IMR-90 (cell line): Measurements from ENCODE around the gene CPA5. TPM values are rescaled to one million over a fixed set of nuclear protein-coding genes. Genes with fewer than 3 reads are reported as not detected.

Source experiments
- ATAC-seq: fragments of 200-7000 bp; cut with Tn5 transposase; 2 replicates; pipeline ENCODE4 v1.9.1; 2020; ENCODE audit warnings: low read depth, mild to moderate bottlenecking, moderate library complexity
- BruUV-seq: library from RNA; stranded (reverse); fragments of 400-500 nt; replicated peaks from 2 replicates; lab custom pipeline; 2021; lab: Mats Ljungman, UMichigan
- CTCF ChIA-PET: fragments of 300-600 bp; formaldehyde crosslinking; extraction: SDS; loops from one replicate; lab custom pipeline; 2021; ENCODE audit warnings: antibody characterized with exemption; lab: Yijun Ruan, JAX
- POLR2A ChIA-PET: fragments of 300-600 bp; sonication (Branson Sonifier 250); formaldehyde crosslinking; loops from one replicate; lab custom pipeline; 2022; ENCODE audit warnings: antibody characterized with exemption; ENCODE audit not compliant: unreplicated experiment; lab: Charles Lee
- DNase-seq: peaks from one replicate; pipeline ENCODE4 v3.0.0; 2013
- H2AFZ ChIP-seq: replicated peaks from 2 replicates; pipeline ENCODE3; 2013; ENCODE audit warnings: low read length, mild to moderate bottlenecking; ENCODE audit not compliant: poor library complexity
- H2AK5ac ChIP-seq: 2 replicates; pipeline ENCODE4 v1.6.1; 2013; ENCODE audit warnings: low read depth, low read length, inconsistent platforms
- H2AK9ac ChIP-seq: replicated peaks from 2 replicates; pipeline ENCODE3; 2013; ENCODE audit warnings: mild to moderate bottlenecking, low read depth, low read length, moderate library complexity; ENCODE audit not compliant: poor library complexity
- H2BK120ac ChIP-seq: 2 replicates; pipeline ENCODE4 v1.6.1; 2013; ENCODE audit warnings: low read depth, low read length, inconsistent platforms
- H2BK15ac ChIP-seq: 3 replicates; pipeline ENCODE4 v1.6.1; 2013; ENCODE audit warnings: low read depth, low read length, inconsistent platforms
- H2BK20ac ChIP-seq: 2 replicates; pipeline ENCODE4 v1.6.1; 2013; ENCODE audit warnings: low read depth, mild to moderate bottlenecking, inconsistent platforms, low read length, moderate library complexity
- H2BK5ac ChIP-seq: 2 replicates; pipeline ENCODE4 v1.6.1; 2013; ENCODE audit warnings: mild to moderate bottlenecking, low read depth, low read length, inconsistent platforms; ENCODE audit not compliant: poor library complexity, severe bottlenecking
- H3K14ac ChIP-seq: replicated peaks from 2 replicates; pipeline ENCODE4 v1.6.1; 2013; ENCODE audit warnings: low read depth, low read length, inconsistent platforms
- H3K18ac ChIP-seq: 2 replicates; pipeline ENCODE4 v1.6.1; 2013; ENCODE audit warnings: low read depth, low read length, control low read depth
- H3K23ac ChIP-seq: 2 replicates; pipeline ENCODE4 v1.6.1; 2013; ENCODE audit warnings: low read depth, low read length, inconsistent platforms
- H3K27ac ChIP-seq: 2 replicates; pipeline ENCODE4 v1.5.1; 2013; ENCODE audit warnings: mild to moderate bottlenecking, control low read depth, low read length; ENCODE audit not compliant: insufficient read depth
- H3K27me3 ChIP-seq: 2 replicates; pipeline ENCODE4 v1.6.1; 2013; ENCODE audit warnings: low read length; ENCODE audit not compliant: control insufficient read depth, insufficient read depth
- H3K36me3 ChIP-seq: 2 replicates; pipeline ENCODE4 v1.6.1; 2013; ENCODE audit warnings: low read length, mixed read lengths; ENCODE audit not compliant: control insufficient read depth, insufficient read depth
- H3K4ac ChIP-seq: 2 replicates; pipeline ENCODE4 v1.6.1; 2013; ENCODE audit warnings: low read depth, low read length, inconsistent platforms
- H3K4me1 ChIP-seq: 2 replicates; pipeline ENCODE4 v1.6.1; 2013; ENCODE audit warnings: low read length, mixed read lengths; ENCODE audit not compliant: control insufficient read depth, insufficient read depth
- H3K4me2 ChIP-seq: 2 replicates; pipeline ENCODE4 v1.6.1; 2013; ENCODE audit warnings: low read depth, mild to moderate bottlenecking, control low read depth, low read length, moderate library complexity
- H3K4me3 ChIP-seq: 2 replicates; pipeline ENCODE4 v1.5.1; 2013; ENCODE audit warnings: low read depth, mild to moderate bottlenecking, control low read depth, low read length, moderate library complexity; ENCODE audit not compliant: insufficient read depth
- H3K56ac ChIP-seq: 2 replicates; pipeline ENCODE4 v1.6.1; 2013; ENCODE audit warnings: low read length, inconsistent platforms; ENCODE audit not compliant: insufficient read depth; ENCODE audit errors: extremely low read depth
- H3K79me1 ChIP-seq, 2 experiments: 2 replicates each; pipeline ENCODE4 v1.6.1; 2013; ENCODE audit warnings: low read length in 2 of 2, inconsistent platforms in 1 of 2, low read depth in 1 of 2
- H3K9ac ChIP-seq: 2 replicates; pipeline ENCODE4 v1.6.1; 2013; ENCODE audit warnings: low read depth, low read length, control low read depth
- H3K9me1 ChIP-seq: 2 replicates; pipeline ENCODE4 v1.6.1; 2013; ENCODE audit warnings: low read length, inconsistent platforms; ENCODE audit not compliant: insufficient read depth
- H3K9me3 ChIP-seq: 2 replicates; pipeline ENCODE4 v1.6.1; 2013; ENCODE audit warnings: low read length; ENCODE audit not compliant: control insufficient read depth, insufficient read depth
- H4K20me1 ChIP-seq: 2 replicates; pipeline ENCODE4 v1.6.1; 2013; ENCODE audit warnings: low read length, inconsistent platforms; ENCODE audit not compliant: insufficient read depth
- H4K5ac ChIP-seq: 2 replicates; pipeline ENCODE4 v1.6.1; 2013; ENCODE audit warnings: mild to moderate bottlenecking, low read depth, low read length, control low read depth
- H4K8ac ChIP-seq, 2 experiments: 2 replicates each; pipeline ENCODE4 v1.6.1; 2013; ENCODE audit warnings: low read depth in 2 of 2, low read length in 2 of 2, control low read depth in 1 of 2, inconsistent platforms in 1 of 2
- H4K91ac ChIP-seq: 2 replicates; pipeline ENCODE4 v1.6.1; 2013; ENCODE audit warnings: low read depth, low read length, inconsistent platforms; ENCODE audit not compliant: insufficient read depth
- CEBPB ChIP-seq: IDR thresholded peaks from 2 replicates; pipeline ENCODE4 v1.6.1; 2012; ENCODE audit warnings: low read depth, low read length, improper control_type of control experiment
- CHD1 ChIP-seq: IDR thresholded peaks from 2 replicates; pipeline ENCODE4 v1.6.1; 2012; ENCODE audit warnings: low read depth, low read length, improper control_type of control experiment
- FOS ChIP-seq: fragments of 150-350 bp; IDR thresholded peaks from 2 replicates; pipeline ENCODE4 v1.6.1; 2016; ENCODE audit warnings: low read depth, low read length
- MAFK ChIP-seq: IDR thresholded peaks from 2 replicates; pipeline ENCODE4 v1.6.1; 2012; ENCODE audit warnings: low read depth, low read length, improper control_type of control experiment
- MAZ ChIP-seq: IDR thresholded peaks from 2 replicates; pipeline ENCODE4 v1.6.1; 2012; ENCODE audit warnings: low read depth, mild to moderate bottlenecking, low read length, improper control_type of control experiment, moderate library complexity, borderline replicate concordance
- MXI1 ChIP-seq: IDR thresholded peaks from 2 replicates; pipeline ENCODE4 v1.6.1; 2012; ENCODE audit warnings: low read depth, mild to moderate bottlenecking, low read length, moderate library complexity, borderline replicate concordance
- POLR2A ChIP-seq: IDR thresholded peaks from 2 replicates; pipeline ENCODE4 v1.6.1; 2012; ENCODE audit warnings: mild to moderate bottlenecking, low read depth, low read length
- RCOR1 ChIP-seq: IDR thresholded peaks from 2 replicates; pipeline ENCODE4 v1.6.1; 2012; ENCODE audit warnings: mild to moderate bottlenecking, low read length, improper control_type of control experiment; ENCODE audit not compliant: insufficient replicate concordance
- RFX5 ChIP-seq: IDR thresholded peaks from 2 replicates; pipeline ENCODE4 v1.8.0; 2012; ENCODE audit warnings: low read depth, mild to moderate bottlenecking, low read length, moderate library complexity
- SMC3 ChIP-seq: fragments of 150-350 bp; IDR thresholded peaks from 2 replicates; pipeline ENCODE4 v1.6.1; 2016; ENCODE audit warnings: low read depth, mild to moderate bottlenecking, antibody characterized with exemption, low read length, moderate library complexity
- WGBS, 2 experiments: methylation state at CpG; one replicate each; pipeline versions ENCODE4 v1.1.5 to v1.1.7; 2013; ENCODE audit warnings: missing lambda C conversion rate in 2 of 2; ENCODE audit not compliant: insufficient read length in 1 of 2; ENCODE audit errors: extremely low coverage in 2 of 2; 5-methylcytosine and 5-hydroxymethylcytosine counted together
- dilution Hi-C: fragments of 300-500 bp; cut with HindIII; formaldehyde crosslinking; loops from one replicate; pipeline ENCODE4 v1.14.3; 2018; ENCODE audit warnings: low sequenced_read_pairs; ENCODE audit not compliant: unreplicated experiment
- in situ Hi-C: fragments of 300-500 bp; cut with MboI; formaldehyde crosslinking; loops from 3 replicates; pipeline ENCODE4 v1.14.3; 2019; ENCODE audit warnings: low sequenced_read_pairs, inconsistent platforms, mixed read lengths
- intact Hi-C: fragments of 100-400 bp; cut with micrococcal nuclease; formaldehyde crosslinking; loops from 2 replicates; pipeline ENCODE4 v1.10.0; 2022
- polyA plus RNA-seq, 3 experiments: library from polyadenylated mRNA; depleted of rRNA; stranded (reverse); fragments of >200 nt; gene quantifications; 2 replicates each; pipeline ENCODE4 v1.2.3, GENCODE V29; 2012; ENCODE audit warnings: low replicate concordance in 1 of 3
- total RNA-seq: library from RNA; depleted of rRNA; stranded (reverse); fragments of >200 nt; gene quantifications from 2 replicates; pipeline ENCODE4 v1.2.3, GENCODE V29; 2012
- TF ChIP-seq, protein P1 (sequence below): fragments of 150-350 bp; IDR thresholded peaks from 2 replicates; pipeline ENCODE4 v1.6.1; 2016; ENCODE audit warnings: low read depth, mild to moderate bottlenecking, low read length, moderate library complexity, borderline replicate concordance
- TF ChIP-seq, protein P2 (sequence below): conservative IDR thresholded peaks from 2 replicates; pipeline ENCODE4 v1.5.1; 2012; ENCODE audit warnings: mild to moderate bottlenecking, low read depth, low read length, improper control_type of control experiment
- TF ChIP-seq, protein P3 (sequence below): fragments of 150-350 bp; IDR thresholded peaks from 2 replicates; pipeline ENCODE4 v1.6.1; 2017; ENCODE audit warnings: mild to moderate bottlenecking, antibody characterized with exemption, low read length, low read depth

Gene CPA5
- total and polyA plus RNA-seq, 2 of the 4 experiments (the other 2 are of a cell fraction): under 0.01 to 0.86 TPM

DNA sequence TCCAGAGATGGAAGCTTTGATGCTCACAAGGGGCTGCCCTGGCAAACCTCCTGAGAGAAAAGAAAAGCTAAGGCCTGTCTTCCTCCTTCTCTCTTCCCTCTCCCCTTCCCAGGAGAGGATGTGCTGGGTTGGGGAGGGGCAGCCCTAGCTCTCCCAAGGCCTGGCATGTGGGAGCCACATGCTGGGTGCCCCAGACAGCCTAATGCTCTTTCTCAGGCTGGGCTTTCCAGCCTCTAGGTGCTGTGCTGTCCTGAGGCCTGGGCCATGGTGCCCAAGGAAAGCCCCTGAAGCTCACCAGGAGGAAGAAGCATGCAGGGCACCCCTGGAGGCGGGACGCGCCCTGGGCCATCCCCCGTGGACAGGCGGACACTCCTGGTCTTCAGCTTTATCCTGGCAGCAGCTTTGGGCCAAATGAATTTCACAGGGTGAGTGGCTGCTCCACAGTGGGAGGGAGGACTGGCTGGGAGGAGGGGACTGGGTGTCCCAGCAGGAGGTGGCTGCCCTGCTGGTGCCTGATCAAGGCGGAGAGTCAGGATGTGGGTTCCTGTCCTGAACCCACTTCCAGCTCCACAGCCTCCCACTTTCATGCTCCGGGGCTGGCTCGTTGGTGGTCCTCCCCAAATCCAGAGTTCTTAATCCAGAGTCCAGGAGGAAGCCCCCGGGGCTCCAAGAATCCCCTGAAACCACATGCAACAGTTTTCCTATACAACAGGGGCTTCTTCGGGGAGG lies 1.7 kb downstream of the CPA5 start:
- in situ Hi-C loops (no loop called here), intact Hi-C loops (no loop called here), dilution Hi-C loops (no loop called here)
- H4K91ac ChIP-seq: no peak overlapping the region
- H3K27ac ChIP-seq: no peak overlapping the region
- H3K4me2 ChIP-seq: no peak overlapping the region
- no peaks in the 10 kb centered on the region for H3K9me3 ChIP-seq
- H3K14ac ChIP-seq: no peak overlapping the region
- H3K9ac ChIP-seq: no peak overlapping the region
- 94% methylated on average over 3 of the region's 10 CpGs; no CpG with 5 or more reads in 1 of the 2 experiments for WGBS, 2 experiments
- no peak overlapping the region; the same call in 1 of the 2 replicates for H3K4ac ChIP-seq
- no peak overlapping the region for H2BK5ac ChIP-seq
- ATAC-seq: no peak
- H3K27me3 ChIP-seq: no peaks in the 10 kb centered on the region
- TF ChIP-seq RFX5 (no peak), SMC3 (no peak), FOS (no peak), CEBPB (no peak), CHD1 (no peak), POLR2A (no peak), RCOR1 (no peak), MAFK (no peak), MXI1 (no peak), MAZ (no peak)
- TF ChIP-seq, protein P1, sequence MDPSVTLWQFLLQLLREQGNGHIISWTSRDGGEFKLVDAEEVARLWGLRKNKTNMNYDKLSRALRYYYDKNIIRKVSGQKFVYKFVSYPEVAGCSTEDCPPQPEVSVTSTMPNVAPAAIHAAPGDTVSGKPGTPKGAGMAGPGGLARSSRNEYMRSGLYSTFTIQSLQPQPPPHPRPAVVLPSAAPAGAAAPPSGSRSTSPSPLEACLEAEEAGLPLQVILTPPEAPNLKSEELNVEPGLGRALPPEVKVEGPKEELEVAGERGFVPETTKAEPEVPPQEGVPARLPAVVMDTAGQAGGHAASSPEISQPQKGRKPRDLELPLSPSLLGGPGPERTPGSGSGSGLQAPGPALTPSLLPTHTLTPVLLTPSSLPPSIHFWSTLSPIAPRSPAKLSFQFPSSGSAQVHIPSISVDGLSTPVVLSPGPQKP: no peak
- TF ChIP-seq, protein P2, sequence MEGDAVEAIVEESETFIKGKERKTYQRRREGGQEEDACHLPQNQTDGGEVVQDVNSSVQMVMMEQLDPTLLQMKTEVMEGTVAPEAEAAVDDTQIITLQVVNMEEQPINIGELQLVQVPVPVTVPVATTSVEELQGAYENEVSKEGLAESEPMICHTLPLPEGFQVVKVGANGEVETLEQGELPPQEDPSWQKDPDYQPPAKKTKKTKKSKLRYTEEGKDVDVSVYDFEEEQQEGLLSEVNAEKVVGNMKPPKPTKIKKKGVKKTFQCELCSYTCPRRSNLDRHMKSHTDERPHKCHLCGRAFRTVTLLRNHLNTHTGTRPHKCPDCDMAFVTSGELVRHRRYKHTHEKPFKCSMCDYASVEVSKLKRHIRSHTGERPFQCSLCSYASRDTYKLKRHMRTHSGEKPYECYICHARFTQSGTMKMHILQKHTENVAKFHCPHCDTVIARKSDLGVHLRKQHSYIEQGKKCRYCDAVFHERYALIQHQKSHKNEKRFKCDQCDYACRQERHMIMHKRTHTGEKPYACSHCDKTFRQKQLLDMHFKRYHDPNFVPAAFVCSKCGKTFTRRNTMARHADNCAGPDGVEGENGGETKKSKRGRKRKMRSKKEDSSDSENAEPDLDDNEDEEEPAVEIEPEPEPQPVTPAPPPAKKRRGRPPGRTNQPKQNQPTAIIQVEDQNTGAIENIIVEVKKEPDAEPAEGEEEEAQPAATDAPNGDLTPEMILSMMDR: no peak
- TF ChIP-seq, protein P3, sequence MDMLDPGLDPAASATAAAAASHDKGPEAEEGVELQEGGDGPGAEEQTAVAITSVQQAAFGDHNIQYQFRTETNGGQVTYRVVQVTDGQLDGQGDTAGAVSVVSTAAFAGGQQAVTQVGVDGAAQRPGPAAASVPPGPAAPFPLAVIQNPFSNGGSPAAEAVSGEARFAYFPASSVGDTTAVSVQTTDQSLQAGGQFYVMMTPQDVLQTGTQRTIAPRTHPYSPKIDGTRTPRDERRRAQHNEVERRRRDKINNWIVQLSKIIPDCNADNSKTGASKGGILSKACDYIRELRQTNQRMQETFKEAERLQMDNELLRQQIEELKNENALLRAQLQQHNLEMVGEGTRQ: no peak
- H3K4me3 ChIP-seq: no peak overlapping the region
- H3K36me3 ChIP-seq: no peaks in the 10 kb centered on the region
- H2BK15ac ChIP-seq: no peak overlapping the region; the same call in 2 of the 3 replicates
- no peak overlapping the region for H3K56ac ChIP-seq
- H3K79me1 ChIP-seq: no peaks in the 10 kb centered on the region
- H2BK120ac ChIP-seq: no peak overlapping the region
- no peak overlapping the region for H4K5ac ChIP-seq
- ChIA-PET CTCF (no interaction called here), POLR2A (no interaction called here)
- H4K8ac ChIP-seq: no peak overlapping the region
- peak overlapping the region; percentile 54 for H2AFZ ChIP-seq
- 0 out of 2 replicates have a peak overlapping the region, but pooled peaks have one; percentile 12 for H2AK5ac ChIP-seq
- no peak overlapping the region for H3K18ac ChIP-seq
- DNase-seq: no peak
- no peaks in the 10 kb centered on the region; the same call in 1 of the 2 replicates for H3K4me1 ChIP-seq
- no peak overlapping the region for H3K23ac ChIP-seq
- no peaks in the 10 kb centered on the region for H4K20me1 ChIP-seq
- H3K9me1 ChIP-seq: no peaks in the 10 kb centered on the region
- BruUV-seq: no TSS peak
- H2AK9ac ChIP-seq: no peak overlapping the region
- H2BK20ac ChIP-seq: no peak overlapping the region
